Activated T-helper 17 cell treated with anti-CD3 and anti-CD28 coated beads, Interleukin-2, amount 50 U/mL, for 72 hours (primary cell): Measurements from ENCODE around the gene UBE2L6. TPM values are rescaled to one million over a fixed set of nuclear protein-coding genes. Genes with fewer than 3 reads are reported as not detected.

Experiments
- ATAC-seq: fragments of 150-1000 bp; cut with Tn5 transposase; replicated peaks from 2 replicates; pipeline ENCODE4 v1.10.0; 2021; ENCODE audit warnings: mild to moderate bottlenecking, moderate library complexity
- H3K27ac Mint-ChIP-seq: one replicate; pipeline ENCODE4 v1.8.0; 2022; ENCODE audit warnings: mixed read lengths
- H3K27me3 Mint-ChIP-seq: one replicate; pipeline ENCODE4 v1.8.0; 2022; ENCODE audit warnings: mixed read lengths
- H3K36me3 Mint-ChIP-seq: one replicate; pipeline ENCODE4 v1.8.0; 2022; ENCODE audit warnings: low read depth, mild to moderate bottlenecking, mixed read lengths
- H3K4me1 Mint-ChIP-seq: one replicate; pipeline ENCODE4 v1.8.0; 2022; ENCODE audit warnings: mixed read lengths
- H3K4me3 Mint-ChIP-seq: one replicate; pipeline ENCODE4 v1.8.0; 2022; ENCODE audit warnings: mild to moderate bottlenecking, mixed read lengths
- H3K9me3 Mint-ChIP-seq: one replicate; pipeline ENCODE4 v1.8.0; 2022; ENCODE audit warnings: mixed read lengths
- total RNA-seq, 2 donors: library from RNA; stranded (reverse); gene quantifications; one replicate each; pipeline ENCODE4 v1.2.3, GENCODE V29; 2022

UBE2L6 gene
- total RNA-seq, 2 donors from 2014 or later = 69.2 to 110 TPM

GRCh38 chr11:57588046-57588710 lies 20.7 kb upstream of the UBE2L6 start:
- H3K36me3 Mint-ChIP-seq = no peaks in the 10 kb centered on the region
- no peaks in the 10 kb centered on the region for H3K4me1 Mint-ChIP-seq
- H3K9me3 Mint-ChIP-seq = no peaks in the 10 kb centered on the region
- peaks cover 4% of the 10 kb centered on the region for H3K27me3 Mint-ChIP-seq
- H3K4me3 Mint-ChIP-seq = no peak overlapping the region
- no peak overlapping the region for H3K27ac Mint-ChIP-seq
- ATAC-seq = no peak

- ATAC-seq = no peak
- Mint-ChIP-seq H3K36me3 (no peaks in the 10 kb centered on the region), H3K4me1 (no peaks in the 10 kb centered on the region), H3K27me3 (no peaks in the 10 kb centered on the region), H3K9me3 (no peaks in the 10 kb centered on the region), H3K27ac (no peak overlapping the region), H3K4me3 (no peak overlapping the region)
Measured at GRCh38 chr11:57586711-57587245, 19.3 kb upstream of the UBE2L6 start.

- Mint-ChIP-seq H3K4me3 (no peak overlapping the region), H3K36me3 (no peaks in the 10 kb centered on the region), H3K27me3 (no peaks in the 10 kb centered on the region), H3K27ac (no peak overlapping the region), H3K9me3 (no peaks in the 10 kb centered on the region), H3K4me1 (no peaks in the 10 kb centered on the region)
- no peak for ATAC-seq
Measured at GRCh38 chr11:57585301-57585700, 17.8 kb upstream of the UBE2L6 start.

- no peaks in the 10 kb centered on the region for H3K36me3 Mint-ChIP-seq
- no peak overlapping the region for H3K4me3 Mint-ChIP-seq
- ATAC-seq = no peak
- H3K27me3 Mint-ChIP-seq = no peaks in the 10 kb centered on the region
- no peaks in the 10 kb centered on the region for H3K4me1 Mint-ChIP-seq
- H3K9me3 Mint-ChIP-seq = no peaks in the 10 kb centered on the region
- H3K27ac Mint-ChIP-seq = no peak overlapping the region
Measured at GRCh38 chr11:57584341-57584740, 16.9 kb upstream of the UBE2L6 start.

- ATAC-seq = no peak
- Mint-ChIP-seq H3K9me3 (no peaks in the 10 kb centered on the region), H3K27me3 (peaks cover 8% of the 10 kb centered on the region), H3K4me1 (peaks cover 5% of the 10 kb centered on the region), H3K36me3 (no peaks in the 10 kb centered on the region), H3K27ac (no peak overlapping the region), H3K4me3 (no peak overlapping the region)
Measured at GRCh38 chr11:57574061-57574460, 6.6 kb upstream of the UBE2L6 start.

GRCh38 chr11:57571606-57572005 lies 4.1 kb upstream of the UBE2L6 start:
- H3K4me1 Mint-ChIP-seq = peaks cover 9% of the 10 kb centered on the region
- H3K36me3 Mint-ChIP-seq = peaks cover 5% of the 10 kb centered on the region
- no peak overlapping the region for H3K4me3 Mint-ChIP-seq
- no peaks in the 10 kb centered on the region for H3K9me3 Mint-ChIP-seq
- H3K27ac Mint-ChIP-seq = peak overlapping the region; percentile 43
- no peak for ATAC-seq
- peaks cover 8% of the 10 kb centered on the region for H3K27me3 Mint-ChIP-seq

GRCh38 chr11:57568330-57568766 lies 876 bp upstream of the UBE2L6 start:
- H3K4me1 Mint-ChIP-seq = peaks cover 22% of the 10 kb centered on the region
- H3K4me3 Mint-ChIP-seq = peak overlapping the region; percentile 98
- peaks cover 30% of the 10 kb centered on the region for H3K36me3 Mint-ChIP-seq
- no peaks in the 10 kb centered on the region for H3K27me3 Mint-ChIP-seq
- no peak for ATAC-seq
- H3K9me3 Mint-ChIP-seq = no peaks in the 10 kb centered on the region
- peak overlapping the region; percentile 81 for H3K27ac Mint-ChIP-seq

- Mint-ChIP-seq H3K27me3 (no peaks in the 10 kb centered on the region), H3K36me3 (peaks cover 36% of the 10 kb centered on the region), H3K4me1 (peaks cover 28% of the 10 kb centered on the region), H3K27ac (peak overlapping the region; percentile 98), H3K9me3 (no peaks in the 10 kb centered on the region), H3K4me3 (peak overlapping the region; percentile 98)
- peak; percentile 7 for ATAC-seq
Measured at GRCh38 chr11:57566905-57567514, 462 bp downstream of the UBE2L6 start.

- peaks cover 35% of the 10 kb centered on the region for H3K4me1 Mint-ChIP-seq
- peak overlapping the region; percentile 98 for H3K4me3 Mint-ChIP-seq
Measured at GRCh38 chr11:57566005-57566904, 1.2 kb downstream of the UBE2L6 start.

GRCh38 chr11:57562596-57562995 lies 4.9 kb downstream of the UBE2L6 start:
- H3K27me3 Mint-ChIP-seq = no peaks in the 10 kb centered on the region
- peaks cover 30% of the 10 kb centered on the region for H3K4me1 Mint-ChIP-seq
- H3K9me3 Mint-ChIP-seq = no peaks in the 10 kb centered on the region
- H3K27ac Mint-ChIP-seq = peak overlapping the region; percentile 98
- ATAC-seq = no peak
- H3K4me3 Mint-ChIP-seq = no peak overlapping the region
- peaks cover 72% of the 10 kb centered on the region for H3K36me3 Mint-ChIP-seq

More at GRCh38 chr11:57566005-57566904, 1.2 kb downstream of the UBE2L6 start:
- Mint-ChIP-seq H3K9me3 (no peaks in the 10 kb centered on the region), H3K36me3 (peaks cover 42% of the 10 kb centered on the region), H3K27ac (peak overlapping the region; percentile 98), H3K27me3 (no peaks in the 10 kb centered on the region)
- peak; percentile 58 for ATAC-seq

GRCh38 chr11:57560146-57560545 lies 7.3 kb downstream of the UBE2L6 start:
- Mint-ChIP-seq H3K4me3 (no peak overlapping the region), H3K36me3 (peaks cover 86% of the 10 kb centered on the region), H3K27me3 (no peaks in the 10 kb centered on the region), H3K9me3 (no peaks in the 10 kb centered on the region), H3K27ac (no peak overlapping the region), H3K4me1 (peaks cover 25% of the 10 kb centered on the region)
- no peak for ATAC-seq

- no peak overlapping the region for H3K4me3 Mint-ChIP-seq
- H3K27me3 Mint-ChIP-seq = no peaks in the 10 kb centered on the region
- H3K4me1 Mint-ChIP-seq = peaks cover 1% of the 10 kb centered on the region
Measured at GRCh38 chr11:57556041-57556440, 11.4 kb downstream of the UBE2L6 start.

GRCh38 chr11:57555393-57555792 lies 12.1 kb downstream of the UBE2L6 start:
- ATAC-seq = no peak
- Mint-ChIP-seq H3K27me3 (no peaks in the 10 kb centered on the region), H3K4me1 (no peaks in the 10 kb centered on the region), H3K4me3 (no peak overlapping the region), H3K9me3 (no peaks in the 10 kb centered on the region), H3K36me3 (peaks cover 97% of the 10 kb centered on the region), H3K27ac (no peak overlapping the region)

More at GRCh38 chr11:57556041-57556440, 11.4 kb downstream of the UBE2L6 start:
- Mint-ChIP-seq H3K27ac (no peak overlapping the region), H3K36me3 (peaks cover 96% of the 10 kb centered on the region), H3K9me3 (no peaks in the 10 kb centered on the region)
- ATAC-seq = no peak

GRCh38 chr11:57552479-57552878 lies 15.0 kb downstream of the UBE2L6 start:
- Mint-ChIP-seq H3K36me3 (peaks cover 96% of the 10 kb centered on the region), H3K9me3 (no peaks in the 10 kb centered on the region), H3K4me1 (no peaks in the 10 kb centered on the region), H3K4me3 (no peak overlapping the region), H3K27ac (no peak overlapping the region), H3K27me3 (no peaks in the 10 kb centered on the region)
- no peak for ATAC-seq
